GM18907 (cell line): ENCODE measurements around the gene PTGDS.

Experiments
- ATAC-seq: cut with Tn5 transposase; IDR thresholded peaks from one replicate; pipeline ENCODE4 v1.9.1; 2021; ENCODE audit warnings: mild to moderate bottlenecking, moderate library complexity; ENCODE audit not compliant: unreplicated experiment

PTGDS gene

DNA sequence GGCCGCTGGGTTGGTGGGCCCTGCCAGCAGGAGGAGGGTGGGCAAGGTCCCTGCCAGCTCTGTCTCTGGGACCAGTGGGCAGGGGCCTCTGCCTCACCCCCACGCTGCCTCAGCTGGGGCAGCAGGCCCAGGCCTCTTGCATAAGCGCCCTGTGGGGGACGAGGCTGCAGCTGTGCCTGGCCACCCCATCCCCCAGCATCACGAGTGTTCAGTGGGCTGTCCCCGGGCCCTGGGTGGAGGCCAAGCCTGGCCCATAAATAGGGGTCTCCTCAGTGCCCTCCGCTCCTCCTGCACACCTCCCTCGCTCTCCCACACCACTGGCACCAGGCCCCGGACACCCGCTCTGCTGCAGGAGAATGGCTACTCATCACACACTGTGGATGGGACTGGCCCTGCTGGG is at the start of gene PTGDS:
Gene PTGDS, plus strand, starts transcription at position 282 of the 400 bp plus-strand sequence. Its CDS starts 75 bp downstream, at position 357.
- ATAC-seq: no peak

DNA sequence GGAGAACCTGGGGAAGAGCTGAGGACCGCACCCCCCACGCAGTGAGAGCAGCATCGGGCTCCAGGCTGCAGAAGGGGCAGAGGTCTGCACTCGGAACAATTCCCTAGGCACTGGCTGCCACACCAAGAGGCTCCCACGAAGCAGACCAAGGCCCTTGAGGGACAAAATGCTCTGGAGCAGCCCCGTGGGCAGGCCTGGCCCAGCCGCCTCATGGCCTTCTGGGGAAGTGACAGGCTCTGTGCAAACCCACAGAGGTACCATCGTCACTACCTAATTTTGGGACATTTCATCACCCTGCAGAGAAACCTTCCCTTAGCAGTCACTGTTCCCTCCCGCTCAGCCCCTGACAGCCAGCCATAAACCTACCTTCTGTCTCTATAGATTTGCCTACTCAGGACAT is 48.7 kb upstream of the PTGDS start:
- ATAC-seq: no peak

DNA sequence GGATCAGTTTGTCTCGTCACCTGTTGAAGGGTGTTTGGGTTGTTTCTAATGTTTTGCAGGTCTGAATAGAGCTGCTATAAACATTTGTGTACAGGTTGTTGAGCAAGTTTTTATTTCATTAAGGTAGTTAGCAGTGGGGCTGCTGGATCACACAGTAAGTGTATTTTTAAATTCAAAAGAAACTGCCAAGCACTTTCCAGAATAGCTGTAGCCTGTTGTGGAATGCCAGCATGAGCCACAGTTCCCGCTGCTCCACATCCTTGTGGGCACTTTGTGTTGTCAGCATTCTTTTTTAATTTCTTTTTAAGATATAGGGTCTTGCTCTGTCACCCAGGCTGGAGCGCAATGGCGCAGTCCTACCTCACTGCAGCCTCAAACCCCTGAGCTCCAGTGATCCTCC is 47.3 kb upstream of the PTGDS start:
- ATAC-seq: no peak

DNA sequence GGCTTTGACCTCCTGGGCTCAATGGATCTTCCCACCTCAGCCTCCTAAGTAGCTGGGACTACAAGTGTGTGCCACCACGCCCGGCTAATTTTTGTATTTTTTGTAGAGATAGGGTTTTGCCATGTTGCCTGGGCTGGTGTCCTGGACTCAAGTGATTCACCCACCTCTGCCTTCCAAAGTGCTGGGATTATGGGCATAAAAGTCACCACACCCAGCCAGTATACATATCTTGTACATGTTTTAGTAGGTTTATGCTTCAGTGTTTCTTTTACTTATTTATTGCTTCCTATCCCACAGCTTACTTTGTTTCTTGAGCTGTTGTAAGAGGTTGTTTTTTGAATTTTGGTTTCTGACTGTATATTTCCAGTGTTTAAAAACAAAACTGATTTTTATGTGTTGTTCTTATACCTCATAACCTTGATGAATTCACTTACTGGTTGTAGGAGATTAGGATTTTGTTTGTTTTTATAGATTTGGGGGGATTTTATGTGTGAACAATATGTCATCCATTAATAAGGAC is 45.6 kb upstream of the PTGDS start:
- no peak for ATAC-seq

DNA sequence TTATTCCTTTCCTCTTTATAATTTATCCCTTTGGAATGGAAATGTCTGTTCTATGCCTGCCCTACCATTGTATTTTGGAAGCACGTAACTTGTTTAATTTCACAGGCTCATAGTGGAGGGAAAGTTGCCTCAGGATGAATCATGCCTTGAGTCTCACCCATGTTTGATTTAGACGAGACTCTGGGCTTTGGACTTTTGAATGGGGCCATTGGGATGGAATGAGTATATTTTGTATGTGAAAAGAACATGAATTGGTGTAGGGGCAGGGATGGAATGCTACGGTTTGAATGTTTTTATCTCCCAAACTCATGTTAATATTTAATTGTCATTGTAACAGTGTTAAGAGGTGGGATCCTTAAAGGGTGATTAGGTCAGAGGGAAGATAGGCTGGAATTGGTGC is 43.0 kb upstream of the PTGDS start:
- no peak for ATAC-seq

DNA sequence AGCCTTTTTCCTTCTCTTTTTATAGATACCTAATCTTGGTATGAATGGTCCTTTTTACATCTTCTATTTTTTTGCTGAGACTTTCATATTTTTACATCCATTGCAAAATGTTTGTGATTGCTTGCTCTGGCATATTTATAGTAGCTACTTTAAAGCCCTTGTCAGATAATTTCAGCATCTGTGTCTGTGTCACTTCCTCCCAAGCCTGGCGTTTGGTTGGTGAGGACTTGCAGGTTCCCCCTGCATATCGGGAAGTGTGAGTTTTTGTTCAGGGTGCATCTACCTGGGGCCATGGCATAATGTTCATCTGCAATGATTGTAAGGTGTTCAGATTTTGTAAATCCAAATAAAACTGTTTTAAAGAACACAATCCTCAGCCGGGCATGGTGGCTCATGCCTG is 41.7 kb upstream of the PTGDS start:
- no peak for ATAC-seq

DNA sequence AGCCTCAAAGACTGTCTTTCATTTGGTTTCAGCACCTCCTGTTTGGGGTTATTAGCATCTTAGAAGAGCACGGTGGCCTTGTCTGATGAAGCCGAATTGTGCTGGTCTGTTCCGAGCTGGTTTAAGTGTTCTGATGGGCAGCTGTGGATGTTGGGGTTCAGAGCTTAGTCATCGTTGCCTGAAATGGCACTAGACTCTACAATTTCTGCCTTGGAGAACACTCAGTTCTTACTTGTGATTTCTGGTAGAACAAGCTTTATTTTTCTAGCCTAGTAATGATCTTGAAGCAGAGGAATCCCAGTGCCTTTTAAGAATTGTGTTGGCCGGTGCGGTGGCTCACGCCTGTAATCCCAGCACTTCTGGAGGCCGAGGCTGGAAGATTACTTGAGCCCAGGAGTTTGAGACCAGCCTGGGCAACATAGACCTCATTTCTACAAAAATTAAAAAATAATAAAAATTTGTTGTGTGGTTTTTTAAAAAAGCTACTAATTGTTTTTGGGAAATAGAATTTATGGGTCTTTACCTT is 40.6 kb upstream of the PTGDS start:
- no peak for ATAC-seq

DNA sequence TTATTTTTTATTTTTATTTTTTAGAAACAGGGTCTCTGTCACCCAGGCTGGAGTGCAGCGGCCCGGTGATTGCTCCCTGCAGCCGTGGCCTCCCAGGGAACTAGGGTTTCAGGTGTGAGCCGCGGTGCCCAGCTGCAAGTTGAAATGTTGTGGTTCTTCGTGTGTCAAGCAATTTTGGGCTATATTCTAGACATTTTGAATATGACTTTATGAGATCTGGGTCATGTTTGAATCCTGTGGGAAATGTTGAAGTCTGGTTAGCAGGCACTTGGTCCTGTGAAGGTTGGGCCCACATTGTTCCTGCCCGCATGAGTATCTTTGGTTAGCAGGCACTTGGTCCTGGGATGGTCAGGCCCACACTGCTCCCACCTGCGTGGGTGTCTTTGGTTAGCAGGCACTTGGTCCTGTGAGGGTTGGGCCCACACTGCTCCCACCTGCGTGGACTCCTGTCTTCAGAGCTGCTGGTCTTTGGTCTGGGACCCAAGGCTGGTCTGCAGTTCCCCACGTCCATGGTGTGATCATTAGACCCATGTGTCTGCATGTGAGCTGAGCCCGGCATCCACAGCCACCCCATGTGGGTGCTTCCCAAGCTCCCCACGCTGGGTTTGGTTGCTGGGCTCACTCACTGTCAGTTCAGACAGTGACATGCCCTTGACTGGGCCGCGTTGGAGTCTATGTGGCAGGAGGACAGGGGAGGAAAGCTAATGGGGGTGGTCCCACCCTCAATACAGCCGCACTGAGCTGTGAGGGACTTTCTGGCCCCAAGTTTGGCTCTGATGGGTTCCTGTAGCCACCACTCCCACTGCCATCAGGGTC is 39.9 kb upstream of the PTGDS start:
- no peak for ATAC-seq

DNA sequence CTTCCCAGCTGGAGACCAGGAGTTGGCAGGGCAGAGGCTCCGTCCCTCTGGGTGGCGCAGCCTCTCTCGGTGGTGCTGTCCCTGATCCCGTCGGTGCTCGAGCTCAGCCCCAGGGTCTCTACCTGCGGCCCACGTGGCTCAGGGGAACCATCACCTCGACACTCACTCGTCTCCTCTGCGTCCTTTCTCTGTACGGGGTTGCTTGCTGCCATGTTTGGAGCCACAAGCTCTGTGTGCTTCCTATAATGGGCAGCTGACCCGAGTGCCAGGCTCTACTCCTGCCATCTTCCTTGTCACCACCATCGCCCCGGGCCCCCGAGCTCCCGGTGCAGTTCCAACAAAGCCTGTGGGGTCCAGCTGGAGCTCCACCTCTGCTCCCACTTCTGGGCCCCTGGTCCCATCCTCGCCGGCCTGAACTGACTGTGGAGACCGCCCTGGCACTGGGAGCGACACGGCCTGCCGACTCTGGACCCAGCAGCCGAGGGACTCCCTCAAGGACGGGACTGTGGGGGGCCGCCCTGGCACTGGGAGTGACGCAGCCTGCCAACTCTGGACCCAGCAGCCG is 37.8 kb upstream of the PTGDS start:
- ATAC-seq: no peak

DNA sequence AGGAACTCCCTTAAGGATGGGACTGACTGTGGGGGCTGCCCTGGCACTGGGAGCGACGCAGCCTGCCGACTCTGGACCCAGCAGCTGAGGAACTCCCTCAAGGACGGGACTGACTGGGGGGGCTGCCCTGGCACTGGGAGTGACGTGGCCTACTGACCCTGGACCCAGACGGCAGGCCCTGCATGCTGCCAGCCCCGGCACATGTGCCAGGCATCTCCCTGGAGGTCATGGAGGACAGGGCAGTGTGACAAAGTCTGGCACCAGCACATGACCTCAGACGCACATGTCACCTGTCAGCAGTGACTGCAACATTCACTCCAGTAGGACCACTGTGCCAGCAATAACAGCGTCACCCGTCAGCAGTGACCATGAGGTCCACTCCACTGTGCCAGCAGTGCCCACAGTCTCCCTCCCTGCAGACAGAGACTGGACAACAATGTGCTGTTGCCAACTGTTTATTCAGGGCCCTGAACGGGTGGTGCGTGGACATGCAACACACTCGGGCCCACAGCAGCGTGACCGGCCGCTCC is 37.2 kb upstream of the PTGDS start:
- no peak for ATAC-seq

DNA sequence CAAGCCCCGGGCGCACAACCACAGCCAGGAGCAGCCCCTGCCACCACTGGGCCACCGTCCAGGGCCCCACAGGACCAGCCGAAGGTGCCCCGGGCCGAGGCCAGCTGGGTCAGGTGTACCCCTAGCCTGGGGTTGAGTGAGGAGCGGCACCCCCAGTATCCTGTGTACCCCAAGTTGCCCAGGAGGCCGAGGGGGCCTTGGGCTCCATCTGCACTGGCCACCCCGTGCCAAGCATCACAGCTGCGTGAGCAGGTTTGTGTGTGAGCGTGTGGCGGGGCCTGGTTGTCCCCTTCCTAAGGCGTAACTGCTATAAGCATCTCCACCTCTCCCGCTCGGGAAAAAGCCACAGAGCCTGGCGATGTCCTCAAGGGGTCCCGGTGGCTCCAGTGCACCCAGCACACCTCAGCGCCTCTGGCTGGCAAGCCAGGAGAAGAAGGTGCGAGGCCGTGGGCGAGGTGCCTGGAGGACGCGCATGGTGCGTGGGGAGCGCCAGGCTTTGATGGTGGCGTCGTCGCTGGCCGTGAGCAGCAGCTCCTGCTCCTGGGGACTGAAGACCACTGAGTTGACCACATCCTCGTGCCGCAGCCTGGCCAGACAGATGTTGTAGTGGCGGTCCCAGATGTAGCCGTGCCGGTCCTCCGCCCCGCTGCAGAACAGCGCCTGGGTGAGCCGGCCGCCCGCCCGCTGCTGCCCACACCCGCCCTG is 36.6 kb upstream of the PTGDS start:
- no peak for ATAC-seq

DNA sequence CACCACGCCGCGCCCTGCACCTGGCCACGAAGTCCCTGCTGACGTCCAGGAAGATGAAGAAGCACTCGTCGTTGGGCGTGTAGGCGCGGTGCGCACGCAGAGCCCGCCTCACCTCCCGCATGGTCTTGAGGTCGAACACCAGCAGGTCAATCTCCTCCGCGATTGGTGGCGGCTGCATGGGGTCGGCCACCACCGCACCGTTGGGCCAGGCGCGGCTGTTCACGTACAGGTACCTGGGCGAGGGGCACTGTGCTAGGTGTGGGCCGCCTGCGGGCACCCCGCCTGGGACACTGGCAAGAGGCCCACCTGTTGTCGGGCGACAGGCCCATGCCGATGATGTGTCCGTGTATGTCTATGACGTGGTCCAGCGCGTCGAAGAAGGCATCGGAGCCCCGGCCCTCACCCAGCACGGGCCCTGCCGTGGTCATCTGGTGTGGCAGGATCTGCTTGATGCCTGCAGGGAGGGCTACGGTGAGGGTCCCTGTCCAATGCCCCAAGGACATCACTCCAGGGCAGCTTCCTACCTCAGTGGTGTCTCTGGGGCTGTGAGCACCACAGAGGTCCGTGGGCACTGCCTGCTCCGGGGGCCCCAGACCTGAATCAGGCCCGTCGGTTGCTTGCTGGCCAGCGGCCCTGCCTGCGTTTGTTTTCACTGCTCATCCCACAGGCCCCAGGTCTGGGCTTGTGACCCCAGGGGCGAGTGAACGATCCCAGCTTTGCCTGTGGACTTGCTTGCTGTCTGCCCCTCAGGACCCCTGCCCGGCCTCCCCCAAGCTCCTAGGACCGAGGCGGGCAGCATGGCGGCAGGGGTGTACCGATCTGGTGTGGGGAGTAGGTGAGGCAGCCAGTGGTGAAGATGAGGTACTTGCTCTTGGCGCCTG is 35.8 kb upstream of the PTGDS start:
- ATAC-seq: no peak

DNA sequence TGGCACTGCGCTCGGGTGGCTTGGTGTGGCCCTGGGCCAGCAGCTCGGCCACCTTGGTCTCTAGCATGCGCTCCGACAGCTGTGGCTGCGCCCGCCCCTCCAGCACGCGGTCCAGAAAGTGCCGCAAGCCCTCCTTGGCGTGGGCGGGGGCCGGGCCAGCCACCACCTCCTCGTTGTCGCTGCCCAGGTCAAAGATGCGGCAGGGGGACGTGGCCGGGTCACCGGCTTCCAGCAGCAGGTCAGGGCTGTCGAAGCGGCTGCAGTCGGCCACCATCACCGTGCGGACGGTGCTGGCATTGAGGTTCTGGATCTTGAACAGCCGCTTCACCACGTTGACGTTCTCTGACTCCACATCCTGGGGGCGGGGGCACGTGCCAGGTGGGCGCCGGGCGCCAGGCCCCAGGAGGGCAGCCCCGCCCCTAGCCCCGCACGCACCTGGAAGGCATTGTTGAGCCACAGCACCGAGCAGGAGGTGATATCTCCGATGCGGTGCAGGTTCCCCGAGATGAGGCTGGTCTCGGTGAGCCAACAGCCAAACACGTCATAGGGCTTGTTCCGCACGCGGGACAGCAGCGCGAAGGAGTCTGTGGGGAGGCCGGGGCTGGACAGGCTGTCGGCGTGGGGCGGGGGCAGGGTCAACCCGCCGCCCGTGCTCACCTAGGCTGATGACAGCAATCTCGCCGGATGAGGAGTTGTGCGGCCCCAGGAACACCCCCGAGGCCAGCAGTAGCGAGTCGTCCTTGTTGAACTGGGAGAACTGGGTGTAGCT is 35.0 kb upstream of the PTGDS start:
- no peak for ATAC-seq

DNA sequence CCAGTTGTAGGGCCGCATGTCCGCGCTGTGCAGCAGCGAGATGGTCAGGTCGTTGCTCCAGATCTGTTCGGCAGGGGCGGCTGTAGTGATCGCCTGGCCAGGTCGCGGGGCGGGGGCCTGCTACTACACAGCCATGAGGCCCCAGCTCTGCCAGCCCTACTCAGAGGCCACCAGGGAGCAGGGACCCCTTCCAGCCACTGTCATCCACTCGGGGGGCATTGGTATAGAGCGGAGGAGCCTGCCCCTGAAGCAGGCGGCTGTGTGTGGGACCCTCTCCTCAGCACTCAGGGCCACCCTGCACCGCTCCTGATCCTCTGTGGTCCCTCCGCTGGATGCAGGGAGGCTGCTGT is 34.4 kb upstream of the PTGDS start:
- no peak for ATAC-seq

DNA sequence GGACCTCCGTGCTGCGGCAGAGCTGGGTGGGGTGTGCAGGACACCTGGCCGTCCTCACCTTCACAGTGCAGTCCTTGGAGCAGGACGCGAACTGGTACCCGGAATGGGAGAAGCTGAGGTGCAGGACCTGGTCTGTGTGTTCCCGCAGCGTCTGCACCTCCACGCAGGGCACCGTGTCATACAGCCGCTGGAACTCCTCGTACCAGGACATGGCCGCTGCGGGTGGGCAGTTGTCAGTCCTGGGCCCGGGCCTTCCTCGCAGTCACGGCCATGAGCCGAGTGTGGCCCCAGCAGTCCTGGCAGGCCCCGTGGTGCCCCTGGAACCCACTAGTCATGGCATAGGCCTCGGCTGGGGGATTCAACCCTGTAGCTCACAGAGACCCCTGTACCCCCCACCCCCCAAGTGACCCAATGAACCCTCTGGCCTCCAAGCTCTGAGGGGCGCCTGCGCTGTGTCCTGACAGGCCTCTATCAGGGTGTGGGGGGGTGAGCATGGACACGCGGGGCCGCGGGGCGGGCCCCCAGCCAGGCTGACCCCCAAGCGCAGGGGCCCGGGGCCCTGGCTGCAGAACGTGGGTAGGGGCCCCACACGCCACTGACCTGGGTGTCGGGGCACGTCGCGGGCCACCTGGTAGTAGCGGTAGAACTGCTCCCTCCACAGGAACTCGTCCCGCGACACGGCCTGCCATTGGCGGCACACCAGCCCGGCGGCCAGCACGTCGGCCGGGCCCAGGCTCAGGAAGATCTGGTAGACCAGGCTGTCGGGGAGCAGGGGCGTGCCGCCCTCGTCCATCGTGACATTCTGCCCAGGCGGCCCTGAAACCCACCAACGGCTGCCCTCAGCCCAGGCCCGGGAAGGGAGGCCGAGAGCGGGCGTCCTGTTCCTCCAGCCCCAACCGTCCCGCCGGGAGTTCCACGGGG is 33.8 kb upstream of the PTGDS start:
- peak; percentile 14 for ATAC-seq

DNA sequence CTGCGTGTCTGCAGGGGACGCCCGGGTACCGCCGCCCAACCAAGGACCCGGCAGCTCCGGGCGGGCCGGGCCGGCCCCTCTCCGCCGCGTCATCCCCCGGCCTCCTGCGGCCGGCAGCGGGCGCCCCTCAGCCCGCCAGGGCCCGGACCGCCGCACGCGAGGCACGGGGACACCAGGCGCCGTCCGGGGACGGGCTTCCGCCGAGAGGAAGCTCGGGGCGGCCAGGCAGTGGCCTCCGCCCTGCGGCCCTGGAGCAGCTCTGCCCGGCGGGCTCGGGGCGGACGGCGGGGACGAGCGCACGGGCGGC is 33.1 kb upstream of the PTGDS start:
- peak; percentile 34 for ATAC-seq

DNA sequence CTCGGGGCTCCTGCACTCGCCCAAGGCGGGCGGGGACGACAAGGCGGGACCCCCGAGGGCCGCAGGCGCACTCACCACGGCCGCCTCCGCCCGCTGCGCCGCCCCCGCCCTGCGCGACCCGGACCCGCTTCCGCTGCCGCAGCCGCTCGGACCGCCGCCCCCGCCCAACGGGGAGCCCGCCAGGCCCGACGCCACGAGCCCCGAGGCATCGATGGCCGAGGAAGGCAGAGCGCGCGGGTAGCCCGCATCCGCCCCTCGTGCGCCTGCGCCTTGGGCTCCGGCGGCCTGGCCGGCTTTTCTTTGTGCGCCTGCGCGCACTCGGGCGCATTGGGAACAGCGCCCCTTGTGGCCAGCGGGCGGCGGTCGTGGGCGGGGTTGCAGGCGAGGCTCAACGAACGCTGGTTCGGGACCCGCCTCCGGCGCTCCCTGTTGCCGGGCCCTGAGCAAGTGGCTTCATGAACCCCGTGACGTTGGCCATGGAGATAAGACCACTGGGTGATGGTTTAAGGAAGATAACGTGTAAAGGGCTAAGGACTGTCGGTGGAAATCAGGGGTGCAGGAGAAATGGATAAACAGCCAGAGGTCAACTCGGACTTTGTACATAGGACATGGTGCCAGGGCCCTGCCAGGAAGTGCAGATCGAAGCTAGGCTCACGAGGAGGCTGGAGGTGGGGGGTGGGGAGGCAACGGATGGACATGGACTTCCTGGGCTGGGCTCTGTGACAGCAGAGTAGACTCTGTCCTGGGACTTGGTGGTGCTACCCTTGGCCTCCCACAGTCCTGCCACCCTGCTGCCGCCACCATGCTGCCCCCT is 32.6 kb upstream of the PTGDS start, which contains the start of the genes C8G and FBXW5:
Gene C8G, plus strand, starts transcription at position 725 of the 814 bp plus-strand sequence. Its CDS starts 78 bp downstream, at position 803.
Gene FBXW5, minus strand, starts transcription at position 220 of the 814 bp plus-strand sequence. CDS start 655 bp downstream, outside the sequence.
- ATAC-seq: peak; percentile 70
